Suprapubic skin (tissue), 4 donors: ENCODE data around the gene MAD1L1. TPM values are rescaled to one million over a fixed set of nuclear protein-coding genes. Genes with fewer than 3 reads are reported as not detected.
"Not testable (repeated sequence)": the region's sequence is repeated elsewhere in the genome, so short reads cannot be mapped to it uniquely, and the experiment has no call there.

Source experiments
- DNase-seq, 2 donors: peaks; one replicate each; pipeline ENCODE4 v3.0.0-alpha.2; 2019; ENCODE audit warnings: low spot score in 2 of 2
- H3K27ac ChIP-seq: fragments of 200-600 bp; sonication (generic); one replicate; pipeline ENCODE4 v1.5.1; 2019
- H3K27me3 ChIP-seq: fragments of 200-600 bp; sonication (generic); one replicate; pipeline ENCODE4 v1.5.1; 2019
- H3K36me3 ChIP-seq: fragments of 200-600 bp; sonication (generic); one replicate; pipeline ENCODE4 v1.5.1; 2019
- H3K4me1 ChIP-seq: fragments of 200-600 bp; sonication (generic); one replicate; pipeline ENCODE4 v1.5.1; 2019
- H3K4me3 ChIP-seq: fragments of 200-600 bp; sonication (generic); one replicate; pipeline ENCODE4 v1.5.1; 2019; ENCODE audit warnings: mild to moderate bottlenecking
- H3K9me3 ChIP-seq: fragments of 200-600 bp; sonication (generic); one replicate; pipeline ENCODE4 v1.5.1; 2019
- EP300 ChIP-seq: sonication (generic); formaldehyde crosslinking; IDR thresholded peaks from one replicate; pipeline ENCODE4 v1.6.1; 2017; ENCODE audit warnings: antibody characterized with exemption
- POLR2A ChIP-seq, 2 donors: fragments of 450-650 bp; IDR thresholded peaks; one replicate each; pipeline ENCODE4 v1.6.1; 2017; ENCODE audit warnings: antibody characterized with exemption in 2 of 2, mild to moderate bottlenecking in 2 of 2, moderate library complexity in 2 of 2
- POLR2AphosphoS5 ChIP-seq, 3 donors: sonication (generic); formaldehyde crosslinking; IDR thresholded peaks; one replicate each; pipeline ENCODE4 v1.6.1; 2017; ENCODE audit warnings: antibody characterized with exemption in 3 of 3
- WGBS: methylation state at CpG from one replicate; pipeline ENCODE4 v1.1.5; 2018; 5-methylcytosine and 5-hydroxymethylcytosine counted together
- total RNA-seq, 4 donors: library from RNA; depleted of rRNA; stranded (reverse); fragments of >200 nt; gene quantifications; one replicate each; pipeline ENCODE4 v1.1.0, GENCODE V29; 2016
- TF ChIP-seq, protein P1 (sequence below), 2 donors: fragments of 200-600 bp in 1 of 2; fragments of 450-650 bp in 1 of 2; sonication (generic) in 1 of 2; IDR thresholded peaks; one replicate each; pipeline ENCODE4 v1.5.1; 2016 to 2019; ENCODE audit warnings: antibody characterized with exemption in 2 of 2, mild to moderate bottlenecking in 1 of 2, moderate library complexity in 1 of 2

The MAD1L1 gene
- total RNA-seq, 4 donors from 2014 or later, result 53.2 to 69.8 (median 62.2) TPM

GRCh38 chr7:1977059-1977875, 255.5 kb downstream of the MAD1L1 start:
- peak in 1 of 2 donors; percentile 44 for DNase-seq
- TF ChIP-seq, protein P1, sequence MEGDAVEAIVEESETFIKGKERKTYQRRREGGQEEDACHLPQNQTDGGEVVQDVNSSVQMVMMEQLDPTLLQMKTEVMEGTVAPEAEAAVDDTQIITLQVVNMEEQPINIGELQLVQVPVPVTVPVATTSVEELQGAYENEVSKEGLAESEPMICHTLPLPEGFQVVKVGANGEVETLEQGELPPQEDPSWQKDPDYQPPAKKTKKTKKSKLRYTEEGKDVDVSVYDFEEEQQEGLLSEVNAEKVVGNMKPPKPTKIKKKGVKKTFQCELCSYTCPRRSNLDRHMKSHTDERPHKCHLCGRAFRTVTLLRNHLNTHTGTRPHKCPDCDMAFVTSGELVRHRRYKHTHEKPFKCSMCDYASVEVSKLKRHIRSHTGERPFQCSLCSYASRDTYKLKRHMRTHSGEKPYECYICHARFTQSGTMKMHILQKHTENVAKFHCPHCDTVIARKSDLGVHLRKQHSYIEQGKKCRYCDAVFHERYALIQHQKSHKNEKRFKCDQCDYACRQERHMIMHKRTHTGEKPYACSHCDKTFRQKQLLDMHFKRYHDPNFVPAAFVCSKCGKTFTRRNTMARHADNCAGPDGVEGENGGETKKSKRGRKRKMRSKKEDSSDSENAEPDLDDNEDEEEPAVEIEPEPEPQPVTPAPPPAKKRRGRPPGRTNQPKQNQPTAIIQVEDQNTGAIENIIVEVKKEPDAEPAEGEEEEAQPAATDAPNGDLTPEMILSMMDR (IDR thresholded peaks at IDR 0.05), result no peak
- TF ChIP-seq EP300 (no peak), POLR2AphosphoS5 (IDR thresholded peaks at IDR 0.05) (no peak), POLR2A (IDR thresholded peaks at IDR 0.05) (no peak)
- no peaks in the 10 kb centered on the region for H3K4me1 ChIP-seq
- no peak overlapping the region for H3K4me3 ChIP-seq
- no peaks in the 10 kb centered on the region for H3K9me3 ChIP-seq
- no peaks in the 10 kb centered on the region for H3K27me3 ChIP-seq
- peaks cover 27% of the 10 kb centered on the region for H3K36me3 ChIP-seq
- no peak overlapping the region for H3K27ac ChIP-seq
- 92% methylated on average over 15 of the region's 44 CpGs for WGBS

DNA sequence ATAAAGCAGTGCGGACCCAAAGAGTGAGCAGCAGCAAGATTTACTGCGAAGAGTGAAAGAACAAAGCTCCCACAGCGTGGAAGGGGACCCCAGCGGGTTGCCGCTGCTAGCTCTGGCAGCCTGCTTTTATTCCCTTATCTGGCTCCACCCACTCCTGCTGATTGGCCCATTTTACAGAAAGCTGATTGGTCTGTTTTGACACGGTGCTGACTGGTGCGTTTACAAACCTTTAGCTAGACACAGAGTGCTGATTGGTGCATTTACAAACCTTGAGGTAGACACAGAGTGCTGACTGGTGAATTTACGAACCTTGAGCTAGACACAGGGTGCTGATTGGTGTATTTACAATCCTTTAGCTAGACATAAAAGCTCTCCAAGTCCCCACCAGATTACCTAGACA, 256.2 kb downstream of the MAD1L1 start:
- H3K27me3 ChIP-seq, H3K9me3 ChIP-seq, H3K27ac ChIP-seq, H3K4me3 ChIP-seq, H3K4me1 ChIP-seq: not testable (repeated sequence)
- DNase-seq, result peak in 1 of 2 donors; percentile 24
- WGBS, result 92% methylated on average over 8 of the region's 8 CpGs
- peaks cover 27% of the 10 kb centered on the region for H3K36me3 ChIP-seq

GRCh38 chr7:1975581-1975980, 257.2 kb downstream of the MAD1L1 start:
- H3K27me3 ChIP-seq, result no peaks in the 10 kb centered on the region
- TF ChIP-seq POLR2AphosphoS5 (IDR thresholded peaks at IDR 0.05) (no peak), POLR2A (IDR thresholded peaks at IDR 0.05) (no peak), EP300 (no peak)
- TF ChIP-seq, protein P1 (IDR thresholded peaks at IDR 0.05), result no peak
- no peaks in the 10 kb centered on the region for H3K9me3 ChIP-seq
- WGBS, result 91% methylated on average over 12 of the region's 12 CpGs
- no peak overlapping the region for H3K4me3 ChIP-seq
- peaks cover 27% of the 10 kb centered on the region for H3K36me3 ChIP-seq
- no peaks in the 10 kb centered on the region for H3K4me1 ChIP-seq
- no peak overlapping the region for H3K27ac ChIP-seq
- DNase-seq, result peak in 1 of 2 donors; percentile 46

- DNase-seq, result peak in 1 of 2 donors; percentile 44
- H3K9me3 ChIP-seq, result no peaks in the 10 kb centered on the region
- WGBS, result 89% methylated on average over 5 of the region's 7 CpGs
- no peak overlapping the region for H3K4me3 ChIP-seq
- no peak overlapping the region for H3K27ac ChIP-seq
- H3K4me1 ChIP-seq, result no peaks in the 10 kb centered on the region
- H3K27me3 ChIP-seq, result no peaks in the 10 kb centered on the region
- no peak for TF ChIP-seq POLR2AphosphoS5 (IDR thresholded peaks at IDR 0.05)
- TF ChIP-seq, protein P1 (IDR thresholded peaks at IDR 0.05), result no peak
- TF ChIP-seq POLR2A (IDR thresholded peaks at IDR 0.05), result no peak
- TF ChIP-seq EP300, result no peak
- peaks cover 27% of the 10 kb centered on the region for H3K36me3 ChIP-seq
Measured at GRCh38 chr7:1975179-1975578, 257.6 kb downstream of the MAD1L1 start.

GRCh38 chr7:1974290-1975101, 258.2 kb downstream of the MAD1L1 start:
- 75% methylated on average over 13 of the region's 19 CpGs for WGBS
- no peak overlapping the region for H3K27ac ChIP-seq
- TF ChIP-seq POLR2A (IDR thresholded peaks at IDR 0.05) (no peak), POLR2AphosphoS5 (IDR thresholded peaks at IDR 0.05) (no peak), EP300 (no peak)
- TF ChIP-seq, protein P1 (IDR thresholded peaks at IDR 0.05), result no peak
- no peaks in the 10 kb centered on the region for H3K27me3 ChIP-seq
- H3K4me1 ChIP-seq, result no peaks in the 10 kb centered on the region
- H3K36me3 ChIP-seq, result peaks cover 24% of the 10 kb centered on the region
- no peaks in the 10 kb centered on the region for H3K9me3 ChIP-seq
- H3K4me3 ChIP-seq, result no peak overlapping the region
- DNase-seq, result peak in 1 of 2 donors; percentile 51
